GM12878 (cell line): ENCODE data around the gene PUM2. TPM values are rescaled to one million over a fixed set of nuclear protein-coding genes. Genes with fewer than 3 reads are reported as not detected.
"Not testable (repeated sequence)": the region's sequence is repeated elsewhere in the genome, so short reads cannot be mapped to it uniquely, and the experiment has no call there.

Source experiments
- ATAC-seq: fragments of 200-7000 bp; cut with Tn5 transposase; 3 replicates; pipeline ENCODE4 v1.9.1; 2020; ENCODE audit warnings: mild to moderate bottlenecking, moderate library complexity
- BruUV-seq: library from RNA; stranded (reverse); fragments of 400-500 nt; replicated peaks from 2 replicates; lab custom pipeline; 2021; lab: Mats Ljungman, UMichigan
- CTCF ChIA-PET: fragments of 300-600 bp; sonication (Branson Sonifier 250); formaldehyde crosslinking; extraction: SDS; loops from one replicate; lab custom pipeline; 2021; ENCODE audit warnings: inconsistent platforms; lab: Yijun Ruan, JAX
- POLR2A ChIA-PET: fragments of 350-600 bp; formaldehyde crosslinking; extraction: SDS; loops from one replicate; lab custom pipeline; 2021; ENCODE audit warnings: inconsistent platforms; lab: Charles Lee
- RAD21 ChIA-PET: fragments of 300-600 bp; sonication (Branson Sonifier 250); formaldehyde crosslinking; loops from one replicate; lab custom pipeline; 2023; ENCODE audit warnings: antibody characterized with exemption; ENCODE audit not compliant: unreplicated experiment; lab: Charles Lee
- SMC1A ChIA-PET: fragments of 300-600 bp; sonication (Branson Sonifier 250); formaldehyde crosslinking; loops from one replicate; lab custom pipeline; 2023; ENCODE audit not compliant: unreplicated experiment, uncharacterized antibody; lab: Charles Lee
- DNase-seq: peaks from one replicate; pipeline ENCODE4 v3.0.0-alpha.2; 2011; ENCODE audit warnings: low read depth, low spot score
- FAIRE-seq: peaks from 3 replicates; lab custom pipeline; 2011; peaks lifted over from hg19 to GRCh38; lab: Jason Lieb, UNC
- H2AFZ ChIP-seq: 2 replicates; pipeline ENCODE4 v1.6.0; 2011; ENCODE audit warnings: low read depth, low read length, control low read depth; ENCODE audit not compliant: control insufficient read depth
- H3K27ac ChIP-seq: 2 replicates; pipeline ENCODE4 v1.5.1; 2011; ENCODE audit warnings: control low read depth; ENCODE audit not compliant: control insufficient read depth, insufficient read depth
- H3K27me3 ChIP-seq, 2 experiments: replicated peaks in 1 of 2; 2 replicates each; pipeline versions ENCODE4 v1.6.0 to v1.6.1; 2011; ENCODE audit warnings: low read length in 1 of 2; ENCODE audit not compliant: control insufficient read depth in 2 of 2, insufficient read depth in 2 of 2
- H3K36me3 ChIP-seq, 2 experiments: 2 replicates each; pipeline ENCODE4 v1.5.1; 2011; ENCODE audit warnings: low read length in 1 of 2; ENCODE audit not compliant: control insufficient read depth in 2 of 2, insufficient read depth in 2 of 2
- H3K4me1 ChIP-seq: 2 replicates; pipeline ENCODE4 v1.6.1; 2011; ENCODE audit warnings: mild to moderate bottlenecking, low read length, moderate library complexity, mixed read lengths; ENCODE audit not compliant: control insufficient read depth, insufficient read depth
- H3K4me2 ChIP-seq: 2 replicates; pipeline ENCODE4 v1.6.0; 2011; ENCODE audit warnings: control low read depth; ENCODE audit not compliant: control insufficient read depth, insufficient read depth
- H3K4me3 ChIP-seq: fragments of 200-600 bp; sonication (generic); 2 replicates; pipeline ENCODE4 v1.5.1; 2016
- H3K79me2 ChIP-seq: 2 replicates; pipeline ENCODE4 v1.6.0; 2011; ENCODE audit warnings: low read length; ENCODE audit not compliant: control insufficient read depth, insufficient read depth
- H3K9ac ChIP-seq: 2 replicates; pipeline ENCODE4 v1.8.0; 2011; ENCODE audit warnings: low read length, control low read depth, mixed read lengths; ENCODE audit not compliant: control insufficient read depth, insufficient read depth
- H3K9me3 ChIP-seq: replicated peaks from 3 replicates; pipeline ENCODE4 v1.5.1; 2011; ENCODE audit warnings: mild to moderate bottlenecking, low read length; ENCODE audit not compliant: control insufficient read depth, insufficient read depth
- H4K20me1 ChIP-seq: 2 replicates; pipeline ENCODE4 v1.6.0; 2011; ENCODE audit not compliant: control insufficient read depth, insufficient read depth
- CBX5 ChIP-seq: sonication (generic); IDR thresholded peaks from 2 replicates; pipeline ENCODE4 v1.6.1; 2016; ENCODE audit warnings: low read depth, moderate library complexity, mild to moderate bottlenecking, inconsistent platforms
- CHD2 ChIP-seq: IDR thresholded peaks from 2 replicates; pipeline ENCODE4 v1.6.1; 2011; ENCODE audit warnings: low read depth, low read length, improper control_type of control experiment, borderline replicate concordance
- CHD4 ChIP-seq: fragments of 200-600 bp; sonication (generic); IDR thresholded peaks from 2 replicates; pipeline ENCODE4 v1.6.1; 2016; ENCODE audit warnings: mild to moderate bottlenecking
- DPF2 ChIP-seq: fragments of 450-650 bp; IDR thresholded peaks from 2 replicates; pipeline ENCODE4 v1.6.1; 2017; ENCODE audit warnings: mild to moderate bottlenecking
- NFYB ChIP-seq: IDR thresholded peaks from 2 replicates; pipeline ENCODE4 v1.6.1; 2011; ENCODE audit warnings: low read depth, mild to moderate bottlenecking, low read length, improper control_type of control experiment, moderate library complexity; ENCODE audit not compliant: insufficient read depth
- PAX5 ChIP-seq: IDR thresholded peaks from 2 replicates; pipeline ENCODE4 v1.6.1; 2011; ENCODE audit warnings: low read depth, low read length, borderline replicate concordance
- POU2F2 ChIP-seq: IDR thresholded peaks from 3 replicates; pipeline ENCODE4 v1.6.1; 2011; ENCODE audit warnings: low read depth, mild to moderate bottlenecking, low read length, borderline replicate concordance
- TBL1XR1 ChIP-seq: IDR thresholded peaks from 2 replicates; pipeline ENCODE4 v1.6.1; 2012; ENCODE audit warnings: low read depth, low read length, improper control_type of control experiment
- ZZZ3 ChIP-seq: IDR thresholded peaks from 2 replicates; pipeline ENCODE4 v1.6.1; 2011; ENCODE audit warnings: low read depth; ENCODE audit not compliant: control insufficient read depth, insufficient read length
- WGBS: methylation state at CpG from one replicate; pipeline ENCODE4 v1.1.6; 2016; ENCODE audit warnings: low lambda C conversion rate; ENCODE audit not compliant: insufficient replicate concordance, insufficient coverage; ENCODE audit errors: missing lambda C conversion rate; 5-methylcytosine and 5-hydroxymethylcytosine counted together
- in situ Hi-C: fragments of 300-500 bp; cut with MboI; formaldehyde crosslinking; loops from 9 replicates; pipeline ENCODE4 v1.14.3; 2018; ENCODE audit warnings: mixed read lengths
- intact Hi-C: fragments of 100-400 bp; cut with micrococcal nuclease; formaldehyde crosslinking; loops from one replicate; pipeline ENCODE4 v1.14.2; 2022; ENCODE audit not compliant: unreplicated experiment
- polyA plus RNA-seq, 11 experiments: library from polyadenylated mRNA; depleted of rRNA in 4 of 11; unstranded in 6 of 11; stranded (reverse) in 5 of 11; fragments of >200 nt; fragmentation: Nextera tagmentation in 4 of 11; fragmentation: Illumina TruSeq in 1 of 11; extraction: Ambion mirVana in 4 of 11; extraction: Trizol in 1 of 11; gene quantifications; 1 replicate in 1 of 11; 2 replicates in 10 of 11; pipeline versions ENCODE4 v1.2.1 to v1.2.3, GENCODE V29; 2011 to 2016; ENCODE audit warnings: inconsistent platforms in 2 of 11, missing spikeins in 2 of 11, low read depth in 1 of 11
- total RNA-seq, 4 experiments: library from RNA; depleted of rRNA in 3 of 4; stranded (reverse); fragments of >200 nt in 3 of 4; fragmentation: Illumina TruSeq in 1 of 4; extraction: Trizol in 1 of 4; gene quantifications; 2 replicates each; pipeline versions ENCODE4 v1.2.1 to v1.2.3, GENCODE V29; 2013 to 2021
- TF ChIP-seq, protein P1 (sequence below): fragments of 450-650 bp; IDR thresholded peaks from 2 replicates; pipeline ENCODE4 v1.6.1; 2018; ENCODE audit warnings: mild to moderate bottlenecking, low read depth, moderate library complexity; ENCODE audit not compliant: partially characterized antibody

The PUM2 gene
- total and polyA plus RNA-seq, 10 of the 15 experiments (the other 5 are each of a cell fraction or from before 2014, with no cell fraction given) = 14.5 to 87.6 (median 29.4) TPM

DNA sequence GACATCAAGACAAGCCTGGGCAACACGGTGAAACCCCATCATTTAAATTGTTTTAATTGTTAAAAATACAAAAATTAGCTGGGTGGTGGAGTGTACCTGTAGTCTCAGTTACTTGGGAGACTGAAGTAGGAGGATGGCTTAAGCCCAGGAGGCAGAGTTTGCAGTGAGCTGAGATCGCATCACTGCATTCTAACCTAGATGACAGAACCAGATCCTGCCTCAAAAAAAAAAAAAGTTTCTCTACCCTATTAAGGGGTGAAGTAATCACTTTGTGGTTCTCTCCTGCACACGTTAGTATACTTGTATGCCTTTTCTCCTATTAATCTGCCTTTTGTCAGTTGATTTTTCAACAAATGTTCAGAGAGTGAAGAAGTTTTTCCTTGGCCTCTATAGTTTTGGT, 18.1 kb upstream of the PUM2 start:
- intact Hi-C loops = no loop called here
- TF ChIP-seq DPF2 (no peak), CBX5 (no peak), CHD4 (no peak), NFYB (no peak), ZZZ3 (no peak), TBL1XR1 (no peak), POU2F2 (no peak), CHD2 (no peak), PAX5 (no peak)
- TF ChIP-seq, protein P1, sequence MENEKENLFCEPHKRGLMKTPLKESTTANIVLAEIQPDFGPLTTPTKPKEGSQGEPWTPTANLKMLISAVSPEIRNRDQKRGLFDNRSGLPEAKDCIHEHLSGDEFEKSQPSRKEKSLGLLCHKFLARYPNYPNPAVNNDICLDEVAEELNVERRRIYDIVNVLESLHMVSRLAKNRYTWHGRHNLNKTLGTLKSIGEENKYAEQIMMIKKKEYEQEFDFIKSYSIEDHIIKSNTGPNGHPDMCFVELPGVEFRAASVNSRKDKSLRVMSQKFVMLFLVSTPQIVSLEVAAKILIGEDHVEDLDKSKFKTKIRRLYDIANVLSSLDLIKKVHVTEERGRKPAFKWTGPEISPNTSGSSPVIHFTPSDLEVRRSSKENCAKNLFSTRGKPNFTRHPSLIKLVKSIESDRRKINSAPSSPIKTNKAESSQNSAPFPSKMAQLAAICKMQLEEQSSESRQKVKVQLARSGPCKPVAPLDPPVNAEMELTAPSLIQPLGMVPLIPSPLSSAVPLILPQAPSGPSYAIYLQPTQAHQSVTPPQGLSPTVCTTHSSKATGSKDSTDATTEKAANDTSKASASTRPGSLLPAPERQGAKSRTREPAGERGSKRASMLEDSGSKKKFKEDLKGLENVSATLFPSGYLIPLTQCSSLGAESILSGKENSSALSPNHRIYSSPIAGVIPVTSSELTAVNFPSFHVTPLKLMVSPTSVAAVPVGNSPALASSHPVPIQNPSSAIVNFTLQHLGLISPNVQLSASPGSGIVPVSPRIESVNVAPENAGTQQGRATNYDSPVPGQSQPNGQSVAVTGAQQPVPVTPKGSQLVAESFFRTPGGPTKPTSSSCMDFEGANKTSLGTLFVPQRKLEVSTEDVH = no peak
- H4K20me1 ChIP-seq = no peaks in the 10 kb centered on the region
- H3K4me3 ChIP-seq = no peak overlapping the region
- in situ Hi-C loops = no loop called here
- BruUV-seq = no TSS peak
- RAD21 ChIA-PET = no interaction called here
- no peaks in the 10 kb centered on the region for H3K27me3 ChIP-seq
- ATAC-seq (no peak), DNase-seq (no peak), FAIRE-seq (no peak)
- H3K9me3 ChIP-seq = peaks cover 11% of the 10 kb centered on the region
- no peak overlapping the region for H3K4me2 ChIP-seq
- CTCF ChIA-PET = interaction anchor here (0.6 kb wide), 1 partner anchor 10 kb away, joined by 4 read pairs; no protein-coding TSS in a partner anchor
- no peak overlapping the region for H3K9ac ChIP-seq
- POLR2A ChIA-PET = no interaction called here
- no peaks in the 10 kb centered on the region for H3K79me2 ChIP-seq
- no peak overlapping the region for H3K27ac ChIP-seq
- H2AFZ ChIP-seq = no peak overlapping the region
- WGBS = 33% methylated on average over 3 of the region's 3 CpGs
- H3K36me3 ChIP-seq = no peaks in the 10 kb centered on the region; a peak in 1 of 4 replicates
- H3K4me1 ChIP-seq = peaks cover 28% of the 10 kb centered on the region
- SMC1A ChIA-PET = no interaction called here

DNA sequence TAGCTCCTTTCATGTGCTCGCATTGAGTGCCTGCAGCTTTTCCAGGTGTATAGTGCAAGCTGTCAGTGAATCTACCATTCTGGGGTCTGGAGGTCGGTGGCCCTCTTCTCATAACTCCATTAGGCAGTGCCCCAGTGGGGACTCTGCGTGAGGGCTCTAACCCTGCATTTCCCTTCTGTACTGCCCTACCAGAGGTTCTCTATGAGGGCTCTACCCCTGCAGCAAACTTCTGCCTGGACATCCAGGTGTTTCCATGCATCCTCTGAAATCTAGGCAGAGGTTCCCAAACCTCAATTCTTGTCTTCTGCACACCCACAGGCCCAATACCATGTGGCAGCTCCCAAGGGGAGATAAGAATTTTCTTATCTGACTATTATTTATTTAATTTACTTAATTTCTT, 17.3 kb upstream of the PUM2 start:
- intact Hi-C loops, H3K4me3 ChIP-seq, BruUV-seq, H3K4me2 ChIP-seq, in situ Hi-C loops, DNase-seq, FAIRE-seq, H2AFZ ChIP-seq, RAD21 ChIA-PET, H3K36me3 ChIP-seq, POLR2A ChIA-PET, H3K79me2 ChIP-seq, H3K27ac ChIP-seq, H3K27me3 ChIP-seq, ATAC-seq, H4K20me1 ChIP-seq, H3K9ac ChIP-seq: not testable (repeated sequence)
- CTCF ChIA-PET = interaction anchor here (0.6 kb wide), 1 partner anchor 11 kb away, joined by 4 read pairs; no protein-coding TSS in a partner anchor
- SMC1A ChIA-PET = interaction anchor here (1.8 kb wide), 1 partner anchor 10 kb away, joined by 6 read pairs; no protein-coding TSS in a partner anchor
- H3K4me1 ChIP-seq = peaks cover 28% of the 10 kb centered on the region
- WGBS = 70% methylated on average over 3 of the region's 3 CpGs
- H3K9me3 ChIP-seq = peaks cover 11% of the 10 kb centered on the region
